WTC11 (cell line): Measurements from ENCODE around the gene GYS2. TPM values are rescaled to one million over a fixed set of nuclear protein-coding genes. Genes with fewer than 3 reads are reported as not detected.

Experiments used
- ATAC-seq: fragments of 200-7000 bp; cut with Tn5 transposase; 2 replicates; pipeline ENCODE4 v1.10.0; 2021; ENCODE audit warnings: mild to moderate bottlenecking, moderate library complexity
- CTCF ChIA-PET: fragments of 300-600 bp; sonication (Branson Sonifier 250); formaldehyde crosslinking; loops from one replicate; lab custom pipeline; 2021; ENCODE audit warnings: antibody characterized with exemption; lab: Charles Lee
- POLR2A ChIA-PET: fragments of 350-600 bp; sonication (Branson Sonifier 250); formaldehyde crosslinking; loops from one replicate; lab custom pipeline; 2021; ENCODE audit warnings: antibody characterized with exemption; lab: Charles Lee
- DNase-seq: peaks from one replicate; pipeline ENCODE4 v3.0.0; 2021; ENCODE audit warnings: low spot score
- H3K27ac Mint-ChIP-seq: 2 replicates; pipeline ENCODE4 v1.8.0; 2021; ENCODE audit warnings: mixed read lengths
- H3K27me3 Mint-ChIP-seq: 2 replicates; pipeline ENCODE4 v1.8.0; 2021; ENCODE audit warnings: low read depth, mild to moderate bottlenecking, moderate library complexity, mixed read lengths
- H3K36me3 Mint-ChIP-seq: 2 replicates; pipeline ENCODE4 v1.8.0; 2021; ENCODE audit warnings: mixed read lengths
- H3K4me1 Mint-ChIP-seq: 2 replicates; pipeline ENCODE4 v1.8.0; 2022; ENCODE audit warnings: mixed read lengths
- H3K4me3 Mint-ChIP-seq: 2 replicates; pipeline ENCODE4 v1.8.0; 2021; ENCODE audit warnings: mild to moderate bottlenecking, moderate library complexity, mixed read lengths
- H3K9me3 Mint-ChIP-seq: 2 replicates; pipeline ENCODE4 v1.8.0; 2021; ENCODE audit warnings: mixed read lengths
- AFF4 ChIP-seq: sonication (generic); formaldehyde crosslinking; IDR thresholded peaks from 2 replicates; pipeline ENCODE4 v1.8.1; 2023; ENCODE audit warnings: mild to moderate bottlenecking, missing genetic modification reagents, borderline replicate concordance
- CBFB ChIP-seq: sonication (generic); formaldehyde crosslinking; IDR thresholded peaks from 2 replicates; pipeline ENCODE4 v1.8.1; 2022; ENCODE audit warnings: mild to moderate bottlenecking, low read depth, missing genetic modification reagents
- ESRRA ChIP-seq: sonication (generic); formaldehyde crosslinking; IDR thresholded peaks from 2 replicates; pipeline ENCODE4 v1.8.1; 2022; ENCODE audit warnings: mild to moderate bottlenecking, missing genetic modification reagents, borderline replicate concordance
- FOXK1 ChIP-seq: sonication (generic); formaldehyde crosslinking; IDR thresholded peaks from 2 replicates; pipeline ENCODE4 v1.8.0; 2022; ENCODE audit warnings: mild to moderate bottlenecking, moderate library complexity, missing genetic modification reagents
- GABPB1 ChIP-seq: sonication (generic); formaldehyde crosslinking; IDR thresholded peaks from 2 replicates; pipeline ENCODE4 v1.8.1; 2023; ENCODE audit warnings: mild to moderate bottlenecking, missing genetic modification reagents
- HMGXB4 ChIP-seq: sonication (generic); formaldehyde crosslinking; IDR thresholded peaks from 2 replicates; pipeline ENCODE4 v1.8.1; 2023; ENCODE audit warnings: mild to moderate bottlenecking, moderate library complexity, missing genetic modification reagents
- IRF1 ChIP-seq: sonication (generic); formaldehyde crosslinking; IDR thresholded peaks from 2 replicates; pipeline ENCODE4 v1.8.0; 2023; ENCODE audit warnings: missing genetic modification reagents
- JAZF1 ChIP-seq: fragments of 250-450 bp; sonication (Bioruptor Pico); IDR thresholded peaks from 2 replicates; pipeline ENCODE4 v1.9.0; 2021; ENCODE audit warnings: moderate library complexity, mild to moderate bottlenecking, inconsistent platforms
- JUN ChIP-seq: sonication (generic); formaldehyde crosslinking; IDR thresholded peaks from 2 replicates; pipeline ENCODE4 v1.8.0; 2023; ENCODE audit warnings: mild to moderate bottlenecking, missing genetic modification reagents
- KAT7 ChIP-seq: sonication (generic); formaldehyde crosslinking; IDR thresholded peaks from 2 replicates; pipeline ENCODE4 v1.8.1; 2023; ENCODE audit warnings: missing genetic modification reagents, mild to moderate bottlenecking, borderline replicate concordance
- MLX ChIP-seq: sonication (generic); formaldehyde crosslinking; IDR thresholded peaks from 2 replicates; pipeline ENCODE4 v1.8.1; 2023; ENCODE audit warnings: mild to moderate bottlenecking, missing genetic modification reagents, moderate library complexity
- PRRX2 ChIP-seq: fragments of 250-450 bp; sonication (Bioruptor Pico); IDR thresholded peaks from 2 replicates; pipeline ENCODE4 v1.8.0; 2021; ENCODE audit warnings: mild to moderate bottlenecking
- SOX15 ChIP-seq: fragments of 250-450 bp; sonication (Bioruptor Pico); IDR thresholded peaks from 2 replicates; pipeline ENCODE4 v1.9.0; 2021; ENCODE audit warnings: mild to moderate bottlenecking
- TEAD1 ChIP-seq: sonication (generic); formaldehyde crosslinking; IDR thresholded peaks from 2 replicates; pipeline ENCODE4 v1.8.0; 2022; ENCODE audit warnings: mild to moderate bottlenecking, missing genetic modification reagents
- TP53 ChIP-seq: sonication (generic); formaldehyde crosslinking; IDR thresholded peaks from 2 replicates; pipeline ENCODE4 v1.8.1; 2023; ENCODE audit warnings: mild to moderate bottlenecking, missing genetic modification reagents
- USF1 ChIP-seq: sonication (generic); formaldehyde crosslinking; IDR thresholded peaks from 2 replicates; pipeline ENCODE4 v1.8.0; 2022; ENCODE audit warnings: mild to moderate bottlenecking, missing genetic modification reagents
- ZNF317 ChIP-seq: sonication (generic); formaldehyde crosslinking; IDR thresholded peaks from 2 replicates; pipeline ENCODE4 v1.8.1; 2023; ENCODE audit warnings: low read depth, mild to moderate bottlenecking, moderate library complexity, missing genetic modification reagents, borderline replicate concordance
- total RNA-seq: library from RNA; stranded (reverse); gene quantifications from 3 replicates; pipeline ENCODE4 v1.2.3, GENCODE V29; 2021

The GYS2 gene
- total RNA-seq, 1 experiment from 2014 or later = not detected

- Mint-ChIP-seq H3K9me3 (no peaks in the 10 kb centered on the region), H3K27ac (no peak overlapping the region), H3K4me1 (peaks cover 3% of the 10 kb centered on the region), H3K36me3 (no peaks in the 10 kb centered on the region), H3K27me3 (no peaks in the 10 kb centered on the region), H3K4me3 (no peak overlapping the region)
- TF ChIP-seq FOXK1 (CRISPR knock-in tag) = no peak
- TF ChIP-seq IRF1 (CRISPR knock-in tag) = no peak
- TF ChIP-seq GABPB1 (CRISPR knock-in tag) = no peak
- no peak for TF ChIP-seq TP53
- no peak for TF ChIP-seq TEAD1 (CRISPR knock-in tag)
- no peak for TF ChIP-seq PRRX2 (CRISPR knock-in tag)
- no peak for TF ChIP-seq JUN (CRISPR knock-in tag)
- no peak for TF ChIP-seq HMGXB4 (CRISPR knock-in tag)
- no peak for TF ChIP-seq ZNF317 (CRISPR knock-in tag)
- TF ChIP-seq ESRRA (CRISPR knock-in tag) = no peak
- TF ChIP-seq KAT7 (CRISPR knock-in tag) = no peak
- no peak for TF ChIP-seq CBFB
- no peak for TF ChIP-seq USF1 (CRISPR knock-in tag)
- no peak for TF ChIP-seq MLX (CRISPR knock-in tag)
- no peak for TF ChIP-seq JAZF1 (CRISPR knock-in tag)
- no peak for ATAC-seq
- no peak for DNase-seq
- CTCF ChIA-PET = no interaction called here
- POLR2A ChIA-PET = no interaction called here
Observed at GRCh38 chr12:21566223-21566906, 38.3 kb downstream of the GYS2 start.

GRCh38 chr12:21562859-21563258 is 41.8 kb downstream of the GYS2 start:
- Mint-ChIP-seq H3K4me1 (peaks cover 3% of the 10 kb centered on the region), H3K27me3 (no peaks in the 10 kb centered on the region), H3K9me3 (no peaks in the 10 kb centered on the region), H3K27ac (no peak overlapping the region), H3K36me3 (no peaks in the 10 kb centered on the region), H3K4me3 (no peak overlapping the region)
- ChIA-PET CTCF (no interaction called here), POLR2A (interaction anchor here (0.7 kb wide), 1 partner anchor 61 kb away, joined by 9 read pairs; no protein-coding TSS in a partner anchor)
- TF ChIP-seq SOX15 = no peak
- no peak for TF ChIP-seq JAZF1 (CRISPR knock-in tag)
- TF ChIP-seq ZNF317 (CRISPR knock-in tag) = no peak
- no peak for TF ChIP-seq CBFB
- TF ChIP-seq AFF4 (CRISPR knock-in tag) = no peak
- DNase-seq = no peak
- no peak for ATAC-seq
